Measurements from ENCODE around the gene ADCYAP1R1. TPM values are rescaled to one million over a fixed set of nuclear protein-coding genes. Genes with fewer than 3 reads are reported as not detected.

Gene ADCYAP1R1
- total RNA-seq, 1 donor from 2014 or later = 2.6 TPM

- no peak for DNase-seq (ENCODE audit: low spot score)
Observed at GRCh38 chr7:31068006-31068675, 16.0 kb downstream of the ADCYAP1R1 start.

DNA sequence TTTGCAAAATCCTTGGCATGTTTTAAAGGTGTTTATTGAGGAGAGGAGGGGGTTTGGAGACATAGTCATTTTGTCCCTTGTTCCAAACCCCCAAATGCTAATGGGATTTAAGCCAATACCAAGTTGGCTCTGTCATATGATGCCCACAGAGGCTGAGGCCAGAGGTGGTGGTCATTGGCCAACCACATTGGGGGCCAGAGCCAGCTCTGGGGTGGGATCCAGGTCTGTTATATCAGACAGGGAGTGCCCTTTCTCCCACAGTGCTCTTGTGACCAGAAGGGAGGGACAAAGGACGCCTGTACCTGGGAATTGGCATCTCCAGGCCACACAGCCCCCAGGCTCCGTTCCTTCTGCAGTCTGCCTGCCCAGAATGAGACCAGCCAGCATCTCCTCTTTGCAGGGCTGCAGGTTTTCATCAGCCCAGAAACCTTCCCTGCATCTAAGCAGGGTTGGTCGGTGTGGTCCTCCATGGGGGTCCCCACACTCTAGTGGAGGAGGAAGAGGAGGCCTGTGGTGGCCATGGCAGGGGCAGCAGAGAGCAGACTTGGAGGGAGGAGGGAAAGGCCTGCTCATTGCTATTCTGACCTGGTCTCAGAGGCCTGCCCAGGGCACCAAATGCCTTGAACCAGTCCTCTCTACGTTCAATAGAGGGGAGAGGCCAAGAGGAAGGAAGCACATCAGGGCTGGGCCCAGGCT lies 17.9 kb downstream of the ADCYAP1R1 start:
- DNase-seq (ENCODE audit: low spot score) = no peak

- DNase-seq (ENCODE audit: low spot score) = no peak
Observed at GRCh38 chr7:31070991-31071644, 19.0 kb downstream of the ADCYAP1R1 start.

GRCh38 chr7:31071645-31072029 lies 19.5 kb downstream of the ADCYAP1R1 start:
- DNase-seq (ENCODE audit: low spot score) = no peak

- no peak for DNase-seq (ENCODE audit: low spot score)
Observed at GRCh38 chr7:31073326-31074119, 21.4 kb downstream of the ADCYAP1R1 start.

GRCh38 chr7:31074120-31074383 lies 21.9 kb downstream of the ADCYAP1R1 start:
- DNase-seq (ENCODE audit: low spot score) = no peak

DNA sequence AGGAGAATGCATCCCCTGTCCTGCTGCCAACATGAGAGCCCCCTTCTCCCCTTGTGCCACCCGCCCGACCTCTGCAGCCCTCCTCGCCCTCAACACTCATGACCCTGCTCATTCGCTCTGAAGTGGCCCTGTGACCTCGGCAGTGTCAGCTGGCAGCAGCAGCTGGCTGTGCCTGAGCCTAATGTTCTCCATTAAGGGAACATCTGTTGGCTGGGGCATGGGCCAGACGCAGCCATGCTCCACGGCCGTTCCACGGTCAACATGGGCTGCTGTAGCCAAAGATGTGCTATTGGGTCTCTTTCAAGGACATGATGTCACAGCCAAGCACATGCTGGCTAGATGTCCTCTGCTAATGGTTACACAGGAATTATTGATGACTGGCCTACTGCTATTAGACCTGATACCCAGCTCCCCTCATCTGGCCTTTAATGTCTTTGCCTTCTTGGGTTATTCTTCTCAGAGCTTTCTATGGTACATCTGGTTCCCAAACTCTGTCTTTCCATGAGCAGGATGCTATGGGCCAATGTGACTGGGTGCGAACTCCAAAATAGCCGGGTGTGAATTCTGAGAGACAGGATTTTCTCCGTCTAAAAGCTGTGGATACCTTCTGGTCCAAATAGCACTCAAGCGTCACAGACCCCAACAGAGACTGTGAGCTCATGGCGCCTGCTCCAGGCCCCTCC lies 22.4 kb downstream of the ADCYAP1R1 start:
- DNase-seq (ENCODE audit: low spot score) = no peak

DNA sequence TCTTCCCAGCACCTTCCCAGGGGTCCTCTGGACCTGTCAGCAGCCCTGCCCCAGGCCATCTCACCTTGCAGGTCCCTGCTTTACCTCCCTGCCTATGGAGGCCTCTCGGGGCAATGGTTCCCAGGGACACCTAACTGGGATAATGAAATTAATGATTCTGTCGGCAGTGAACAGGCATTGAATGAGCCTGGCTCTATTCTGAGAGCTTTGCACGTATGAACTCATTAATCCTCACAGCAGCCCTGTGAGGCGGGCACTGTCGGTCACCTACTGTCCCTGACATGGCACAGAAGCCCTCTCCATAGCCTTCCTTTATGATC lies 22.9 kb downstream of the ADCYAP1R1 start:
- no peak for DNase-seq (ENCODE audit: low spot score)

- no peak for DNase-seq (ENCODE audit: low spot score)
Observed at GRCh38 chr7:31076051-31076450, 23.9 kb downstream of the ADCYAP1R1 start.

DNA sequence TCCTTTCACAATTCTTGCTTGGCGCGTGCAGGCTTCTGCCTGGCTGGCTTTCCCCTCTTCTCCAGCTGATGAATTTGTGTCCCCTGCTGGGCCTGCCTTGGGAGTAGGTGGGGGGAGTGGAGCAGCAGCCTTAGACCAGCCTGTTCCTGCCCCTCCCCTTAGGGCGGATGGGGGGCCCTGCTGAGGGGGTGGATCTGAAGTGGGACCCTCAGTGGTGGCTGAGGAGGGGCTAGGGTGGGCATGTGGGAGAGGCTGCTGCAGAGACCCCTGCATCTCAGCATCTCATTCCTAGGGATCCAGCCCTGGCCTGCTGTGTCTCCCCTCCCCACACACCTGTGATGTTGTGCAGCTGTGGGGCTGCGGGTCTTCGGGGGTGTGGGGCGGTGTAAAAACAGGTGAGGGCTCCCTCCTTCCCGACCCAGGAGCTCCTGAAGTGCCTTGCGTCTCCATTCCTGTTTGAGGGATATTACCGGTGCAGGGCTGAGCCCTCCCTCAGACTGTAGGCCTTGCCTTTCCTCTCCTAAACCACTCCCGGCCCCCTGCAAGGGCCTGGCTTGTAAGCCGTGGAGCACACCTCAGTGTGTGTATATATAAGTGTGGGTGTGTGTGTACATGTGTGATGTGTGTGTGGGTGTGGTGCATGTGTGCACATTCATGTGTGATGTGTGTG lies 24.7 kb downstream of the ADCYAP1R1 start:
- DNase-seq (ENCODE audit: low spot score) = no peak

GRCh38 chr7:31077484-31078362 lies 25.6 kb downstream of the ADCYAP1R1 start:
- no peak for DNase-seq (ENCODE audit: low spot score)

- DNase-seq (ENCODE audit: low spot score) = no peak
Observed at GRCh38 chr7:31078363-31078990, 26.4 kb downstream of the ADCYAP1R1 start.

GRCh38 chr7:31079126-31079823 lies 27.2 kb downstream of the ADCYAP1R1 start:
- no peak for DNase-seq (ENCODE audit: low spot score)

GRCh38 chr7:31079824-31080511 lies 27.9 kb downstream of the ADCYAP1R1 start:
- DNase-seq (ENCODE audit: low spot score) = no peak

DNA sequence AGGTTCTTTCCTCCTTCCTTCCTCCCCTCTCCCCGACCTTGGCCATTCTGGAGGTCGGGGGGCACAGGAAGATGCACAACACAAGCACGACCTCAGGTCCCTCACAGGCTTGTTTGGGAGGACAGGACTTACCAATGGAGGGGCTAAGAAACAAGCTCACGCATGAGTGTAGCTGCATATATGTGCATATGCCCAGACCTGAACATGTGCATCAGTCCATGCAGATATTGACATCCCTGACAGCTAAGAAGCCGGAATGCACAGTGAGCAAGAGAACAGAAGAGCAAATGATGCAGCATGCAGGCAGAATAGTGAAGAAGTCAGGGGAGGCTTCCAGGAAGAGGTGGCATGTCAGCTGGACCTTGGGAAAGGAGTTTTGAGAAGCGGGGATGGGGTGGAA lies 28.7 kb downstream of the ADCYAP1R1 start:
- DNase-seq (ENCODE audit: low spot score) = no peak

GRCh38 chr7:31082017-31082416 lies 29.9 kb downstream of the ADCYAP1R1 start:
- no peak for DNase-seq (ENCODE audit: low spot score)

GRCh38 chr7:31082447-31082846 lies 30.3 kb downstream of the ADCYAP1R1 start:
- DNase-seq (ENCODE audit: low spot score) = no peak

DNA sequence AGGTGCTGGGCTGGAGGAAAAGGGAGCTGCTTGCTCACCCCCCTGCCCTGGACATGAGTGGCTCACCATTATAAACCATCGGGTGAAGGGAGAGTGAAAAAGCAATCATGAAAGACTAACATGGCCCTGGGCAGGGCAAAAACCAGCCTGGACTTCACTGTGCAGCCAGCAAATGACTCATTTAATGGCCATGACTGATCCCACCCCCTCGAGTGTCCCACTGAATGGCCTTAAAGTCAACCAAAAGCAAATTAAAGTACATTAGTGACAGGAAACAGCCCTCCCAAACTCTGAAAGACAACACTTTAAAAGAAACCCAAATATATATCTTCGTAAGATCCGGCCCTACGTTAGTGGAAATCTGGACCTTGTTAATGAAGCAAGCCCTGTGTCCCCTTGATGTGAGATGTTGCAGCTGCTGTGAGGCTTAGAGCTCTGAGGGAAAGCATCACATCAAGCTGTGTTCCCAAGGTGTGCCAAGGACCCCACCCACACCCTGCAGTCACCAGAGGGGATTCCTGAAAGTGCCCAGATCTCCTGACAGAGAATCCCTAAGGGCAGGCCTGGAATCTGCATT lies 31.2 kb downstream of the ADCYAP1R1 start:
- DNase-seq (ENCODE audit: low spot score) = no peak

Data from ureter (tissue), 1 donor.